Measurements from ENCODE around the gene JUND. TPM values are rescaled to one million over a fixed set of nuclear protein-coding genes. Genes with fewer than 3 reads are reported as not detected.

The JUND gene
- total RNA-seq, 4 donors from 2014 or later = 67.2 to 258 (median 221) TPM

DNA sequence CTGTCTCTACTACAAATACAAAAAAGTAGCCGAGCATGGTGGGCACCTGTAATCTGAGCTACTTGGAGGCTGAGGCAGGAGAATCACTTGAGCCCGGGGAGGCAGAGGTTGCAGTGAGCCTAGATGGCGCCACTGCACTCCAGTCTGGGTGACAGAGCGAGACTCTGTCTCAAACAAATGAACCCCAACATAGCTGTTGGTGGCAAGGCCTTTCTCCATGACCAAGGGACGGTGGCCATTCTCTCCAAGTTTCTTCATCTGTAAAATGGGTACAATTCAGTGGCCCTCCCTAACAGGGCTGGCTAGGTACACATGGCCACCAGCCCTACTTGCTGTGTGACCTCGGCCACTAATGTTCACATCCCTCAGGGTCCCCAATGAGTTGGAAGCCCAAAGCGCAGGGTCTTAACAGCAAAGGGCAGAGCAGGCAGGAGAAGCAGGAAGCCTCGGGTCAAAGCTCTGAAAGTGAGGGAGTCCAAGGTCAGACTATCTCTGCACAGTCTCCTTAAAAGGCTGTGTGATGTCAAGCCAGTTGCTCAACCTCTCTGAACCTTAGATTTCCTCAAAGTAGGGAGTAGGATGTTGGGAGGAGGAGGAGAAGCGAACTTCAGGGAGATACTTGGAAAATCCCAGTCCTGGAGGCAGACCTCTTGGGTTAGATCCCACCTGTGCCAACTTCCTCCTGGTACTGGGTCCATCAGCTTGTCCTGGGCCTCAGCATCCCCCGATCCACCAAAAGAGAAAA is 2.7 kb downstream of the JUND start:
- intact Hi-C loops (cut with DNase I; ENCODE audit: low total_unique reads) (loop anchor here (1.0 to 5.0 kb wide), 5 partner anchors 26 to 244 kb away; partner anchors contain the start of genes ELL and LSM4), in situ Hi-C loops (cut with MboI; ENCODE audit: low sequenced_read_pairs in 4 of 4) (loop anchor here (5.0 kb wide), 2 partner anchors 44 to 49 kb away; partner anchors contain the start of gene LSM4 (in 2 of the 4))
- TF ChIP-seq POLR2A (IDR thresholded peaks at IDR 0.05) = no peak
- TF ChIP-seq, protein P1, sequence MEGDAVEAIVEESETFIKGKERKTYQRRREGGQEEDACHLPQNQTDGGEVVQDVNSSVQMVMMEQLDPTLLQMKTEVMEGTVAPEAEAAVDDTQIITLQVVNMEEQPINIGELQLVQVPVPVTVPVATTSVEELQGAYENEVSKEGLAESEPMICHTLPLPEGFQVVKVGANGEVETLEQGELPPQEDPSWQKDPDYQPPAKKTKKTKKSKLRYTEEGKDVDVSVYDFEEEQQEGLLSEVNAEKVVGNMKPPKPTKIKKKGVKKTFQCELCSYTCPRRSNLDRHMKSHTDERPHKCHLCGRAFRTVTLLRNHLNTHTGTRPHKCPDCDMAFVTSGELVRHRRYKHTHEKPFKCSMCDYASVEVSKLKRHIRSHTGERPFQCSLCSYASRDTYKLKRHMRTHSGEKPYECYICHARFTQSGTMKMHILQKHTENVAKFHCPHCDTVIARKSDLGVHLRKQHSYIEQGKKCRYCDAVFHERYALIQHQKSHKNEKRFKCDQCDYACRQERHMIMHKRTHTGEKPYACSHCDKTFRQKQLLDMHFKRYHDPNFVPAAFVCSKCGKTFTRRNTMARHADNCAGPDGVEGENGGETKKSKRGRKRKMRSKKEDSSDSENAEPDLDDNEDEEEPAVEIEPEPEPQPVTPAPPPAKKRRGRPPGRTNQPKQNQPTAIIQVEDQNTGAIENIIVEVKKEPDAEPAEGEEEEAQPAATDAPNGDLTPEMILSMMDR (IDR thresholded peaks at IDR 0.05 in 4 of 5, conservative IDR thresholded peaks at IDR 0.05 in 1 of 5) = peak in 1 of 5 experiments; percentile 10
- peaks cover 0 to 4% of the 10 kb centered on the region in 2 donors for H3K36me3 ChIP-seq
- H3K4me1 ChIP-seq = peaks cover 43 to 64% of the 10 kb centered on the region in 2 donors
- no peak for ATAC-seq
- no peaks in the 10 kb centered on the region for H3K27me3 ChIP-seq
- no peaks in the 10 kb centered on the region for H3K9me3 ChIP-seq
- H3K27ac ChIP-seq = peak overlapping the region; percentile 98 to 100 (median 99)
- H3K4me3 ChIP-seq = peak overlapping the region; percentile 78 to 98 (median 88)
- DNase-seq = no peak

DNA sequence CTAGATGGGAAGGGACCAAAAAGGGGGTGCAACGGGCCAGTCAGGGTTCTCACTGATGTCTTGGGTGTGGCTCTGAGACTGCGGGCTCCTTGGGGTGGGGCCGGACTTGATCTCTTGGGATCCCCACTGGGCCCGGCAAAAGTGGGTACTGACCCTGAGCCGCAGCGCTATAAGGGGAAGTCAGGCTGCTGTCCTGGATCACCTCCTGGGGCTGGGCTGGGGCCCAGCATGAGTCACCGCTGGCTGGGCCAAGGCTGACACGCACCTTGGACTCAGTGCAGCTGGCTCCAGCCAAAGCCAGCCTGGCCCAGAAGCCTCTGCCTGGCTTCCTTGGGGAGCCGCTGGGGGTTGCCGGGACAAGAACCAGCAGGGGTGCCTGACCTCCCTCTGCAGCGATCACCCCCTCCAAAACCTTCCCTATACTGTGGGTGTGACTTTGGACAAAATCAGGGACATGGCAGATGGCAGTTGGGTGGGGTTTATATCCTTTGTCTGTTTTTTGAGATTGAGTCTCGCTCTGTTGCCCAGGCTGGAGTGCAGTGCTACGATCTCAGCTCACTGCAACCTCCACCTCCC is 6.6 kb downstream of the JUND start:
- in situ Hi-C loops (cut with MboI; ENCODE audit: low sequenced_read_pairs in 4 of 4) (loop anchor here (5.0 to 25.0 kb wide), 3 partner anchors 47 to 137 kb away; partner anchors contain the start of genes LSM4 (in 2 of the 4) and SSBP4 (in 2 of the 4)), intact Hi-C loops (cut with DNase I; ENCODE audit: low total_unique reads) (loop anchor here (1.0 to 5.0 kb wide), 5 partner anchors 48 to 247 kb away; partner anchors contain the start of genes ELL, LSM4 and RAB3A)
- H3K4me1 ChIP-seq = peaks cover 40 to 57% of the 10 kb centered on the region in 2 donors
- peak overlapping the region in 1 of 4 donors; percentile 17 for H3K4me3 ChIP-seq
- ATAC-seq (peak; percentile 72 to 77), DNase-seq (peak; percentile 82 to 94)
- H3K36me3 ChIP-seq = peaks cover 0 to 4% of the 10 kb centered on the region in 2 donors
- TF ChIP-seq POLR2A (IDR thresholded peaks at IDR 0.05) = no peak
- TF ChIP-seq, protein P1 (IDR thresholded peaks at IDR 0.05 in 4 of 5, conservative IDR thresholded peaks at IDR 0.05 in 1 of 5) = peak in 3 of 5 experiments; percentile 14 to 32 (median 21)
- no peaks in the 10 kb centered on the region for H3K9me3 ChIP-seq
- no peaks in the 10 kb centered on the region for H3K27me3 ChIP-seq
- peak overlapping the region; percentile 84 to 99 (median 92) for H3K27ac ChIP-seq

DNA sequence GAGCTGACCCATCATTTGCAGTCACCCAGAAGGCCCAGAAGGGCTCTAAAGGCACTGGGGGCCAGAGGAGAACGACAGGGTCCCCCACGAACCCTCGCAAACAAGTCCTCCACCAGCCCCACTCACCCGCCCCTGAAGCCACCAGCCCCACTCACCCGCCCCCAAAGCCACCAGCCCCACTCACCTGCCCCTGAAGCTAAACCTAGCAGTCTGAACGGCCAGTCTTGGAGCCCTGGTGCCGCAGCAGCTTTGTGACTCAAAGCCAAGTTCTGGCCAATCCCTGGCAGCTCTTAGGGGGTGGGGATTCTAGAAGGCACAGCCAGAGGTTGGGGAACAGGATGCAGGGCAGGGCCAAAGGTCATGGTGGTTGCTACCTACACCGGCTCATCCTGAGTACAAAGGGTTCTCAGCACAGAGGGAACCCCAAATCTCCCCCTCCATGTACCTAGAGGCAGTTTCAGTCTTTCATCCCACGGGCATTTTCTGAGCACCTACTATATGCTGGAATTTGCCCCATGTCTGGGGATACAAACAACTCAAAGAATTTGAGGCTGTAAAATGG is 7.1 kb downstream of the JUND start, which contains the start of gene IQCN:
Gene IQCN, minus strand, starts transcription at position 234 of the 562 bp plus-strand sequence. CDS start 4,974 bp downstream, outside the sequence.
- Histone ChIP-seq H3K27me3 (no peaks in the 10 kb centered on the region), H3K4me3 (peak within 1 kb of the TSS in 1 of 4 donors; percentile 17), H3K36me3 (peaks cover 0 to 4% of the 10 kb centered on the region in 2 donors), H3K4me1 (peaks cover 40 to 57% of the 10 kb centered on the region in 2 donors), H3K27ac (peak within 1 kb of the TSS; percentile 84 to 99 (median 92)), H3K9me3 (no peaks in the 10 kb centered on the region)
- TF ChIP-seq, protein P1 (IDR thresholded peaks at IDR 0.05 in 4 of 5, conservative IDR thresholded peaks at IDR 0.05 in 1 of 5) = no peak
- TF ChIP-seq POLR2A (IDR thresholded peaks at IDR 0.05) = no peak
- in situ Hi-C loops (cut with MboI; ENCODE audit: low sequenced_read_pairs in 4 of 4) (loop anchor here in 2 of 4 donors (25.0 kb wide), 1 partner anchor 138 kb away; the partner anchor contains the start of gene SSBP4 (in 2 of the 2)), intact Hi-C loops (cut with DNase I; ENCODE audit: low total_unique reads) (loop anchor here (2.0 kb wide), 1 partner anchor 69 kb away; the partner anchor contains the start of gene RAB3A)
- DNase-seq (peak in 1 of 2 donors; percentile 65), ATAC-seq (peak; percentile 10 to 25)

DNA sequence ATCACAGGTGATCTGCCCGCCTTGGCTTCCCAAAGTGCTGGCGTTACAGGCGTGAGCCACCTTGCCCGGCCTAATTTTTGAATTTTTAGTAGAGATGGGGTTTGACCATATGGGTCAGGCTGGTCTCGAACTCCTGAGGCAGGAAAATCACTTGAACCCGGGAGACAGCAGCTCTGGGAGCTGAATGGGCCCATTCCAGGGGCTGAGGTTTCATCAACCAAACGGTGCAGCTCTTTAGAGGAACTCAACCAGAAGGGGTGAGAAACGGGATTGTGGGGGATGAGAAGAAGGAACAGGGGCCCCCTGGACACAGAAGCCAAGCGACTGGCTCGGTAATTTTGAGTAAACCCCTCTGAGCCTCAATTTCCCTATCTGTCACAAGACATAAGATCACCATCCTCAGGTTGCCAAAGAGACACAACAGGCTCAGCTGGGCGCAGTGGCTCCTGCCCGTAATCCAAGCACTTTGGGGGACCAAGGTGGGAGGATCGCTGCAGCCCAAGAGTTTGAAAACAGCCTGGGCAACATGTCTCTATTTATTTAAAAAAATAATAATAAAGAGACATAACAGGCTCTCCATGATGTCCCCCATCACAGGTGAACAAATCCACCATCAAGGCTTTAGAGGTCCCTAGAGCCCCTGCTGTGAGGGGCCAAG is 7.7 kb downstream of the JUND start:
- peak overlapping the region; percentile 84 to 99 (median 92) for H3K27ac ChIP-seq
- intact Hi-C loops (cut with DNase I; ENCODE audit: low total_unique reads) = loop anchor here (2.0 kb wide), 1 partner anchor 69 kb away; the partner anchor contains the start of gene RAB3A
- no peaks in the 10 kb centered on the region for H3K27me3 ChIP-seq
- no peak for DNase-seq
- in situ Hi-C loops (cut with MboI; ENCODE audit: low sequenced_read_pairs in 4 of 4) = loop anchor here in 2 of 4 donors (25.0 kb wide), 1 partner anchor 139 kb away; the partner anchor contains the start of gene SSBP4 (in 2 of the 2)
- no peak for ATAC-seq
- H3K9me3 ChIP-seq = no peaks in the 10 kb centered on the region
- H3K4me3 ChIP-seq = no peak overlapping the region
- H3K4me1 ChIP-seq = peaks cover 34 to 51% of the 10 kb centered on the region in 2 donors
- peaks cover 0 to 4% of the 10 kb centered on the region in 2 donors for H3K36me3 ChIP-seq
- TF ChIP-seq POLR2A (IDR thresholded peaks at IDR 0.05) = no peak
- TF ChIP-seq, protein P1 (IDR thresholded peaks at IDR 0.05 in 4 of 5, conservative IDR thresholded peaks at IDR 0.05 in 1 of 5) = no peak

All from gastrocnemius medialis (tissue), 4 donors.